ENCODE measurements around the gene RSAD1. TPM values are rescaled to one million over a fixed set of nuclear protein-coding genes. Genes with fewer than 3 reads are reported as not detected.

RSAD1 gene
- total RNA-seq, 2 donors from 2014 or later, result 22.2 to 29.3 TPM

DNA sequence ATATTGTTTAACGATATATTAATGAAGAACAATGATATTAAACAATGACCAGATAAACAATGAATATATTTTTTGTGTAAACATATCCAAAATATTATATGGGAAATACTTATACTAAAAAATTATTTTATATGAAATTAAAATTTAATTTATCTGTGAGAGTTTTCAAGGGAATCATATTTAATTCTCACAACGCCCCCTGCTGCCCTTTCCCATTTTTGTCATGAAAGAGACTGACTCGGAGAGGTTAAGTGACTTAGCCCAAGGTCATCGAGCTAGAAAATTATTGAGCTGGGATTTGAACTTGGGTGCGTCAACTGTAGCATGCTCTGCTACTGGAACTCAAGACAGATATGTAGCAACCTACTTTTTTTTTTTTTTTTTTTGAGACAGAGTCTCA lies 22.4 kb downstream of the RSAD1 start:
- no peak overlapping the region for H3K27ac ChIP-seq
- TF ChIP-seq CTCF (IDR thresholded peaks at IDR 0.05), result no peak
- H3K9ac ChIP-seq (ENCODE audit: low read depth in 2 of 2, low read length in 2 of 2), result no peak overlapping the region
- no peaks in the 10 kb centered on the region for H3K9me3 ChIP-seq
- H3K36me3 ChIP-seq, result no peaks in the 10 kb centered on the region
- intact Hi-C loops (cut with DNase I), result no loop called here
- no peaks in the 10 kb centered on the region for H3K27me3 ChIP-seq
- H3K4me1 ChIP-seq, result no peaks in the 10 kb centered on the region
- DNase-seq, result peak; percentile 70
- no peak overlapping the region for H3K4me3 ChIP-seq

- no peaks in the 10 kb centered on the region for H3K9me3 ChIP-seq
- H3K27me3 ChIP-seq, result no peaks in the 10 kb centered on the region
- no peaks in the 10 kb centered on the region for H3K36me3 ChIP-seq
- H3K4me3 ChIP-seq, result no peak overlapping the region
- no peak for TF ChIP-seq CTCF (IDR thresholded peaks at IDR 0.05)
- peak overlapping the region; percentile 9 for H3K27ac ChIP-seq
- intact Hi-C loops (cut with DNase I), result no loop called here
- no peak overlapping the region for H3K9ac ChIP-seq (ENCODE audit: low read depth in 2 of 2, low read length in 2 of 2)
- DNase-seq, result no peak
- no peaks in the 10 kb centered on the region for H3K4me1 ChIP-seq
Observed at GRCh38 chr17:50502301-50502990, 23.8 kb downstream of the RSAD1 start.

DNA sequence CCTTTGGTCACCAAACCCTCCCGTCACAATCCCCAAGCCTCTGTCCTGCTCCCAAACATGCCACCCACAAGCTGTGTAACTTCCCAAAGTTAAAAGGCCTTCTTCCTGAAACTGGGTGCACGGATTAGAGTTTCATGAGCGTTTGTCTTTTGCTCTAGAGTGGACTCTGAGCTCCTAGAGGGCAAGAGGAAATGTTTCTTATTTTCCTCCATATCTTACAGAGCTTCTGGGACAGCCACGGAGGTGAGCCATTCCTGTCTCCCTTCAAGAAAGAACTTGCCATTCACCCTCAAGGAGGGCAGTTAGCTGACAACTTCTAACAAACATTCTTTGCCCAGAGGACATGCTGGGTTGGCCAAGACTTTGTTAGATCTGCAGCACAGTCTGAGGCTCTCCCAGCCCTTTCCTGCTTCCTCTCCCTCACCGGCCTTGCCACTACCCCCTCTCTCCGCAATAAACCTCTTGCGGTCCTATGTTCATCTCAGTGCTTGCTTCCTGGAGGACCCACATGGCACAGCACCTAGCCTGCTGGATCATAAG lies 27.0 kb downstream of the RSAD1 start:
- intact Hi-C loops (cut with DNase I), result no loop called here
- no peaks in the 10 kb centered on the region for H3K36me3 ChIP-seq
- H3K27ac ChIP-seq, result peak overlapping the region; percentile 60
- H3K9ac ChIP-seq (ENCODE audit: low read depth in 2 of 2, low read length in 2 of 2), result peak overlapping the region in 1 of 2 donors; percentile 51
- H3K27me3 ChIP-seq, result no peaks in the 10 kb centered on the region
- DNase-seq, result no peak
- no peak overlapping the region for H3K4me3 ChIP-seq
- TF ChIP-seq CTCF (IDR thresholded peaks at IDR 0.05), result no peak
- H3K9me3 ChIP-seq, result no peaks in the 10 kb centered on the region
- no peaks in the 10 kb centered on the region for H3K4me1 ChIP-seq

DNA sequence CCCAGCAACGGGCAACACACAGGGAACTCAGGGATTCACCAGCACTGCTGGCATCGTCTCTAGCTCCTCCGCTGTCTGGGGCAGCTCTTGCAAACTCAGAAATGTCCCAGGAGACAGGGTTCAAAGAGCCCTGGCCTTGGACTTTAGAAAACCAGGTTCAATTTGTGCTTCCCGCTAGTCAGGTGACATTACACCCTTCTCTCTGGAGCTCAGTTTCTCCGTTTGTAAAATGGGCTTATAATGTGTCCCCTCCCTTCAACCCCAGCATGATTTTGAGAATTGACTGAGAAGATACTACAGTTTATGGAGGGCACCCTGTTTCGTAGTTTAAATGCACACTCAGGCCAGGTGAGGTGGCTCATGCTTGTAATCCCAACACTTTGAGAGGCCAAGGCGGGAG lies 27.6 kb downstream of the RSAD1 start:
- peak overlapping the region in 1 of 2 donors; percentile 51 for H3K9ac ChIP-seq (ENCODE audit: low read depth in 2 of 2, low read length in 2 of 2)
- no peak for TF ChIP-seq CTCF (IDR thresholded peaks at IDR 0.05)
- no peak overlapping the region for H3K4me3 ChIP-seq
- H3K9me3 ChIP-seq, result no peaks in the 10 kb centered on the region
- H3K27ac ChIP-seq, result peak overlapping the region; percentile 60
- no peaks in the 10 kb centered on the region for H3K27me3 ChIP-seq
- intact Hi-C loops (cut with DNase I), result no loop called here
- no peaks in the 10 kb centered on the region for H3K4me1 ChIP-seq
- H3K36me3 ChIP-seq, result no peaks in the 10 kb centered on the region
- DNase-seq, result no peak

GRCh38 chr17:50507871-50508572 lies 29.4 kb downstream of the RSAD1 start, which contains the start of gene MYCBPAP:
MYCBPAP (plus strand) TSS chr17:50508439; CDS start chr17:50508675, 236 bp downstream.
- H3K4me1 ChIP-seq, result no peaks in the 10 kb centered on the region
- no peaks in the 10 kb centered on the region for H3K9me3 ChIP-seq
- H3K27me3 ChIP-seq, result no peaks in the 10 kb centered on the region
- intact Hi-C loops (cut with DNase I), result no loop called here
- H3K9ac ChIP-seq (ENCODE audit: low read depth in 2 of 2, low read length in 2 of 2), result peak within 1 kb of the TSS; percentile 44 to 51
- no peaks in the 10 kb centered on the region for H3K36me3 ChIP-seq
- no peak for TF ChIP-seq CTCF (IDR thresholded peaks at IDR 0.05)
- peak within 1 kb of the TSS; percentile 54 for H3K4me3 ChIP-seq
- peak within 1 kb of the TSS; percentile 25 for H3K27ac ChIP-seq
- DNase-seq, result peak; percentile 87
